Ovary (tissue), 9 donors: ENCODE measurements around the gene CASK. TPM values are rescaled to one million over a fixed set of nuclear protein-coding genes. Genes with fewer than 3 reads are reported as not detected.

Experiments
- DNase-seq, 5 donors: peaks; one replicate each; pipeline ENCODE4 v3.0.0-alpha.2; 2019 to 2020
- H3K27ac ChIP-seq, 2 donors: fragments of 200-600 bp; one replicate each; pipeline versions ENCODE4 v1.5.1 to v1.8.0; 2019 to 2022
- H3K27me3 ChIP-seq: fragments of 200-600 bp; one replicate; pipeline ENCODE4 v1.8.0; 2022
- H3K36me3 ChIP-seq: fragments of 200-600 bp; sonication (generic); one replicate; pipeline ENCODE4 v1.5.1; 2019
- H3K4me1 ChIP-seq: one replicate; pipeline ENCODE4 v1.8.1; 2013; ENCODE audit warnings: mild to moderate bottlenecking, moderate library complexity; ENCODE audit not compliant: insufficient read depth
- H3K4me3 ChIP-seq: fragments of 200-600 bp; sonication (generic); one replicate; pipeline ENCODE4 v1.5.1; 2017
- H3K9me3 ChIP-seq, 2 donors: fragments of 200-600 bp in 1 of 2; sonication (generic) in 1 of 2; one replicate each; pipeline versions ENCODE4 v1.5.1 to v1.8.1; 2013 to 2019; ENCODE audit warnings: mild to moderate bottlenecking in 1 of 2, moderate library complexity in 1 of 2
- EP300 ChIP-seq: sonication (generic); formaldehyde crosslinking; IDR thresholded peaks from one replicate; pipeline ENCODE4 v1.6.1; 2017; ENCODE audit warnings: antibody characterized with exemption
- POLR2A ChIP-seq: fragments of 450-650 bp; IDR thresholded peaks from one replicate; pipeline ENCODE4 v1.6.1; 2017; ENCODE audit warnings: antibody characterized with exemption, mild to moderate bottlenecking, moderate library complexity
- WGBS, 3 donors: extraction: QIAGEN DNeasy Blood & Tissue Kit in 1 of 3; methylation state at CpG; one replicate each; pipeline versions ENCODE4 v1.1.5 to v1.1.7; 2013 to 2017; 5-methylcytosine and 5-hydroxymethylcytosine counted together
- intact Hi-C, 4 donors: fragments of 100-400 bp; cut with DNase I; formaldehyde crosslinking; loops; one replicate each; pipeline versions ENCODE4 v1.11.0 to v1.15.1; 2022 to 2023
- polyA plus RNA-seq, 2 donors: library from polyadenylated mRNA; stranded (reverse); fragments of 200-250 nt in 1 of 2; fragments of 350-450 nt in 1 of 2; fragmentation: Illumina TruSeq in 1 of 2; extraction: RNeasy Lipid Tissue Mini Kit (QIAGEN cat#74804) in 1 of 2; gene quantifications; one replicate each; pipeline ENCODE4 v1.2.3, GENCODE V29; 2013 to 2014
- total RNA-seq, 7 donors: library from RNA; depleted of rRNA in 2 of 7; stranded (reverse); fragments of >200 nt in 2 of 7; fragmentation: NEBNext Ultra II Directional in 3 of 7; extraction: Animal tissue kit (Norgen Biotek cat#: 25700) in 3 of 7; gene quantifications; one replicate each; pipeline versions ENCODE4 v1.1.0 to v1.2.4, GENCODE V29; 2016 to 2023
- TF ChIP-seq, protein P1 (sequence below), 3 donors: fragments of 450-650 bp in 2 of 3; fragments of 200-600 bp in 1 of 3; IDR thresholded peaks; one replicate each; pipeline versions ENCODE4 v1.5.1 to v1.8.0; 2016 to 2022; ENCODE audit warnings: antibody characterized with exemption in 3 of 3, mild to moderate bottlenecking in 1 of 3
- donor health status: DM: no; HTN: no; CAD: no; lungs with moderate emphysema.
- donor health status: DM: no; HTN: no; CAD: no.
- donor health status: Bipolar disorder and iron deficiency.
- donor health status: DM: yes; HTN: yes; CAD: no.
- donor health status: DM: no; HTN: no; CAD: no.
- donor health status: DM: yes; HTN: yes; CAD: no.

Gene CASK
- total and polyA plus RNA-seq, 9 donors, result 11.3 to 70.9 (median 36.8) TPM

GRCh38 chrX:41707218-41707617 is 216.1 kb downstream of the CASK start:
- Histone ChIP-seq H3K27ac (no peak overlapping the region), H3K9me3 (no peaks in the 10 kb centered on the region), H3K36me3 (no peaks in the 10 kb centered on the region), H3K4me1 (no peaks in the 10 kb centered on the region), H3K27me3 (no peaks in the 10 kb centered on the region), H3K4me3 (no peak overlapping the region)
- 51 to 64% (median 61%) methylated on average over 1 of the region's 1 CpG for WGBS, 3 donors
- no peak for TF ChIP-seq EP300
- no peak for TF ChIP-seq POLR2A
- TF ChIP-seq, protein P1, sequence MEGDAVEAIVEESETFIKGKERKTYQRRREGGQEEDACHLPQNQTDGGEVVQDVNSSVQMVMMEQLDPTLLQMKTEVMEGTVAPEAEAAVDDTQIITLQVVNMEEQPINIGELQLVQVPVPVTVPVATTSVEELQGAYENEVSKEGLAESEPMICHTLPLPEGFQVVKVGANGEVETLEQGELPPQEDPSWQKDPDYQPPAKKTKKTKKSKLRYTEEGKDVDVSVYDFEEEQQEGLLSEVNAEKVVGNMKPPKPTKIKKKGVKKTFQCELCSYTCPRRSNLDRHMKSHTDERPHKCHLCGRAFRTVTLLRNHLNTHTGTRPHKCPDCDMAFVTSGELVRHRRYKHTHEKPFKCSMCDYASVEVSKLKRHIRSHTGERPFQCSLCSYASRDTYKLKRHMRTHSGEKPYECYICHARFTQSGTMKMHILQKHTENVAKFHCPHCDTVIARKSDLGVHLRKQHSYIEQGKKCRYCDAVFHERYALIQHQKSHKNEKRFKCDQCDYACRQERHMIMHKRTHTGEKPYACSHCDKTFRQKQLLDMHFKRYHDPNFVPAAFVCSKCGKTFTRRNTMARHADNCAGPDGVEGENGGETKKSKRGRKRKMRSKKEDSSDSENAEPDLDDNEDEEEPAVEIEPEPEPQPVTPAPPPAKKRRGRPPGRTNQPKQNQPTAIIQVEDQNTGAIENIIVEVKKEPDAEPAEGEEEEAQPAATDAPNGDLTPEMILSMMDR (IDR thresholded peaks at IDR 0.05), result no peak
- DNase-seq, result no peak
- intact Hi-C loops, result no loop called here

DNA sequence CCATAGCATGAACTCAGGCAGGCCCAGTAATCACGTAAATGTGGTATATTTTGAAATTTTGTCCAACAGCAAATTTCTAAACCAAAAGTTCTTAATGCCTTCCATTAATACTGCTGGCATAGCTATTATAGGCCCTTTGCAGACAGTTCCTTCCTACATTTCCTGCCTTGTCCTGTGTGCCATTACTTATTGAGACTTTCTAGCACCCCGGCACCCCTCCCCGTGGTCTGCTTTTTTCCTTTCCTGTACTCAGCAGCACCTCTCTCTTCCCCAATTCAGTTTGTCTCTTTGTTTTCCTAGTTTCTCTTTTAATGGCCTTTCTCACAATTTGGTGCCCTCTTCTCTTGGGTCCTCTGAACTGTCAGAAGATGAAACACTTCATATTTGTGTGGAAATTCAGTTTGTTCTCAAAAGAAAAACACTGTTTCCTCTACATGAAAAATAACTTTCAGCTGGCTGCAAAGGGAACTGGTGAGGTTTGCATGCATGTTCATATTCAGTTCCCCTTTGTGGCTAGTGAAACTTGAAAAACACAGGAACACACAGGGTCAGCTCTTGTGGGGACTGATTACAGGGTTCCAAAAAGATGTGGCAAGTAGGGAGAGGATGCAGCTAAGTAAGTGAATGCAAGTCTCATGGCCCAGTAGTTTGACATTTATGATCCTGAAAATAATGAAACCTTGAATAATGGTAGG is 217.5 kb downstream of the CASK start:
- 76 to 83% (median 77%) methylated on average over 3 of the region's 3 CpGs for WGBS, 3 donors
- H3K27ac ChIP-seq, result no peak overlapping the region

DNA sequence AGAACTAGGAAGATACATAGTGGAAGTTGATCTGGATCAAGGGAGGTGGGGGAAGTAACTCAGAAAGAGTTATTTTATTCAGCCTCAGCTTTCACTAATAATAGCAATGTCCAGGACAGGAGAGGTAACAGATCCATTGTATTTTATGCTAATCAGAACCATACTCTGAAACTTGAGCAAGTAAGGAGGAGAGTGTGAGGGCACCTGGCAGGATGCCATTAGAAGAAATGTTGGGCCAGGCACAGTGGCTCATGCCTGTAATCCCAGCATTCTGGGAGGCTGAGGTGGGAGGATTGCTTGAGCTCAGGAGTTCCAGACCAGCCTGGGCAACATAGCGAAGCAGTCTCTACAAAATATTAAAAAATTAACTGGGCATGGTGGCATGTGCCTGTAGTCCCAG is 218.3 kb downstream of the CASK start:
- no peaks in the 10 kb centered on the region for H3K9me3 ChIP-seq
- no peaks in the 10 kb centered on the region for H3K27me3 ChIP-seq
- DNase-seq, result no peak
- H3K4me3 ChIP-seq, result no peak overlapping the region
- H3K36me3 ChIP-seq, result no peaks in the 10 kb centered on the region
- intact Hi-C loops, result no loop called here
- no peak overlapping the region for H3K27ac ChIP-seq
- TF ChIP-seq POLR2A, result no peak
- no peak for TF ChIP-seq EP300
- TF ChIP-seq, protein P1 (IDR thresholded peaks at IDR 0.05), result no peak
- 69 to 88% (median 81%) methylated on average over 1 of the region's 1 CpG for WGBS, 3 donors
- H3K4me1 ChIP-seq, result no peaks in the 10 kb centered on the region

More for the DNA sequence above, 217.5 kb downstream of the CASK start:
- Histone ChIP-seq H3K4me1 (no peaks in the 10 kb centered on the region), H3K27me3 (no peaks in the 10 kb centered on the region), H3K9me3 (no peaks in the 10 kb centered on the region), H3K4me3 (no peak overlapping the region), H3K36me3 (no peaks in the 10 kb centered on the region)
- TF ChIP-seq POLR2A (no peak), EP300 (no peak)
- TF ChIP-seq, protein P1 (IDR thresholded peaks at IDR 0.05), result no peak
- DNase-seq, result no peak
- intact Hi-C loops, result no loop called here

DNA sequence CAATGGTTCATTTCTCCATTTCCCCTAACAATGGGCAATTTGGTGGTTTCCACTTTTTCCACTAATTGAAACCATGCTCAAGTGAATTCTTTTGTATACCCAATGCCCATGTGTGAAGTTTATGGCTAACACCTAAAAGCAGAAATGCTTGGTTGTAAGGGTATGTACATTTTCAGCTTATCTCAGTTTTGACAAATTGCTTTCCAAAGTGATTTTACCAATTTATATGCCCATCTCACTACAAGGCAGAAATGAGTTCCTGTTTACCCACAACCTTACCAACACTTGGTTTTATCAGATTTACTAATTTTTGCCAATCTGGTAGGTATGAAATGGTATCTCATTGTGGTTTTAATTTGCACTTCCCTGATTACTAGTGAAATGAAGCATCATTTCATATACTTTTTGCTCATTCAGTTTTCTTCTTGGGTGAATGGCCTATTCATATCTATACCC is 219.8 kb downstream of the CASK start:
- no peaks in the 10 kb centered on the region for H3K27me3 ChIP-seq
- no peaks in the 10 kb centered on the region for H3K9me3 ChIP-seq
- DNase-seq, result no peak
- TF ChIP-seq, protein P1 (IDR thresholded peaks at IDR 0.05), result no peak
- H3K27ac ChIP-seq, result no peak overlapping the region
- no peaks in the 10 kb centered on the region for H3K36me3 ChIP-seq
- no peak overlapping the region for H3K4me3 ChIP-seq
- intact Hi-C loops, result no loop called here
- no peaks in the 10 kb centered on the region for H3K4me1 ChIP-seq
